GM03348 (cell line): ENCODE results near the gene WNT3A.

Experiments
- DNase-seq: peaks from one replicate; pipeline ENCODE4 v3.0.0; 2012; ENCODE audit warnings: low spot score

The WNT3A gene

DNA sequence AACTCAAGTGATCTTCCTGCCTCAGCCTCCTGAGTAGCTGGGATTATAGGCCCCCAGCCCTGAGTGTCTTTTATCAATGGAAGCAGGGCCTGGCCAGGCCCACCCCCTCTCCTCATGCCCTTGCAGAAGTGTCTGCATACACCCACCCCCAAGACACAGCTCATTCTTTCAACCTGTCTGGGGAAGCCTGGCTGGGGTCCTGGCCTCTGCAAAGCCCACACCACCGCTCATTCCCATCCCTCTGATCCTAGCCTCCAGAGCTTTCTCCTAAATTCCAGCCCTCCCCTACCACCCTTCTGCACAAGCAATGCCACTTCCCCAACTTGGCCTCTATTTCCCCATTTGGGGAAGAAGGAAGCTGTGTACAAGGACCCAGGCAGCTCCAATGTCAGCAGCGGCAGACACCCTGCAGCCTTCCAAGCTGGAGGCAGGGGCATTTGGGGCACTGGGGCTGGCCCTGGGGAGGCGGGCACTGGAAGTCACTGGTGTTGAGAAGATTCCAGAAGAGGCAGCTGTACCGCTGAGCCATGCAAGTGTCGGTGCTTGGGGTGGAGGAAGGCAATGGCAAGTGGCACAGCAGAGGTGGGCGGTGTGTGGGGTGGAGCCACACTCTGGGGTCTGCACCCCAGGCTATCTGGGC, 42.0 kb downstream of the WNT3A start:
- no peak for DNase-seq

DNA sequence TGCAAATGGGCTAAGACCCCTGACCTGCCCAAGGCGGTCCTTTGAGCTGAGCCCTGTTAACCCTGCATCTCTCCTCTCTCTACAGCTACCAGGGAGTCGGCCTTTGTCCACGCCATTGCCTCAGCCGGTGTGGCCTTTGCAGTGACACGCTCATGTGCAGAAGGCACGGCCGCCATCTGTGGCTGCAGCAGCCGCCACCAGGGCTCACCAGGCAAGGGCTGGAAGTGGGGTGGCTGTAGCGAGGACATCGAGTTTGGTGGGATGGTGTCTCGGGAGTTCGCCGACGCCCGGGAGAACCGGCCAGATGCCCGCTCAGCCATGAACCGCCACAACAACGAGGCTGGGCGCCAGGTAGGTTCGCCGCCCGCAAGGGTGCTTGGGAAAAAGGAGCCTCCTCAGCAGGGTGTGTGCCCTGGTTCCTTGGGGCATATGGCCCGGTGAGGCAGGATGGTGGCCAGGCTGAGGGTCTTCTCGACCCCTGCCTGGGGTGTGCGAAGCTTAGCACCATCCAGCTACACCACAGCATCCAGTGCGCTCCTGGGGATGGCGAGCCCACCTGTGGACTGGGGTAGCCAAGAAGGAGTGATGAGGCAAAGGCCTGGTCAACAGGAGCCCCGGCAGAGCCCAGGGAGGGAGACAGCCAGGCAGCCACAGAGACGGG, 43.9 kb downstream of the WNT3A start:
- DNase-seq, result no peak

DNA sequence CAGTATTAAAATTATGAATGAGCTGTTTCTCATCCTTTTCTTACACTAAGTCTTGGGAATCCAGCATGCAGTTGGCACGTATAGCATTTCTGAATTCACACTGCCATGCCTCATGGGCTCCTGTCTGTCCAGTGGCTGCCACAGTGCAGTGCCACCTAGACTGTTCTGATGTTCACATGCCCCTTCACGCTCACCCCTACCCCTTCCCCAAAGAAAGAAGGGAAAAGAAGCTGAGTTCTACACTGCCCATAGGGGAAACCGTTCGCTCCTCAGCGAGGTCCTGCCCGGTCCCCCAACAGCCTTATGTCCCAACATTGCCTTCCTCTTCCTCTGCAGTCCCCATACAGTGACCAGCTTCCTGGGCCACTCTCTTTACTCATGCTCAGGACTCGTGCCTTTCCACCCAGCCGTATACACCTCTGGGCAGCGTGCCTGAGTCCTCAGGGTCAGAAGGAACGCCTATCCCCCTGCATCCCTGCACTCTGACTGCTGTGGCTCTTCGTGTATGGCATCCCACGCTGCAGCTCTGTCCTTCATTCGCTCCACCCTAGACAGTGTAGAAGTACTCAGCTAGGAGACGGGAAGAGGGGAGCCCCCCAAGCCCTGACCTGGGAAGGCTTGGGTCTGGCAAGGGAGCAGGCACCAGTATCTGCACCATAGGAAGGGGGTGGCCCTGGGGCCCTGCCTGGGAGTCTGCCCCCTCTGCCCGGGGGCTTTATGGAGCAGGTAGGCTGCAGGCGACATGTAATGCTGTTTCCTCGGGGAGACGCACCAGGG, 51.6 kb downstream of the WNT3A start:
- DNase-seq, result no peak

DNA sequence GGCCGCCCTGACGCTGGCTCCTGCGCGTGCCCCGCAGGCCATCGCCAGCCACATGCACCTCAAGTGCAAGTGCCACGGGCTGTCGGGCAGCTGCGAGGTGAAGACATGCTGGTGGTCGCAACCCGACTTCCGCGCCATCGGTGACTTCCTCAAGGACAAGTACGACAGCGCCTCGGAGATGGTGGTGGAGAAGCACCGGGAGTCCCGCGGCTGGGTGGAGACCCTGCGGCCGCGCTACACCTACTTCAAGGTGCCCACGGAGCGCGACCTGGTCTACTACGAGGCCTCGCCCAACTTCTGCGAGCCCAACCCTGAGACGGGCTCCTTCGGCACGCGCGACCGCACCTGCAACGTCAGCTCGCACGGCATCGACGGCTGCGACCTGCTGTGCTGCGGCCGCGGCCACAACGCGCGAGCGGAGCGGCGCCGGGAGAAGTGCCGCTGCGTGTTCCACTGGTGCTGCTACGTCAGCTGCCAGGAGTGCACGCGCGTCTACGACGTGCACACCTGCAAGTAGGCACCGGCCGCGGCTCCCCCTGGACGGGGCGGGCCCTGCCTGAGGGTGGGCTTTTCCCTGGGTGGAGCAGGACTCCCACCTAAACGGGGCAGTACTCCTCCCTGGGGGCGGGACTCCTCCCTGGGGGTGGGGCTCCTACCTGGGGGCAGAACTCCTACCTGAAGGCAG, 52.3 kb downstream of the WNT3A start:
- no peak for DNase-seq

DNA sequence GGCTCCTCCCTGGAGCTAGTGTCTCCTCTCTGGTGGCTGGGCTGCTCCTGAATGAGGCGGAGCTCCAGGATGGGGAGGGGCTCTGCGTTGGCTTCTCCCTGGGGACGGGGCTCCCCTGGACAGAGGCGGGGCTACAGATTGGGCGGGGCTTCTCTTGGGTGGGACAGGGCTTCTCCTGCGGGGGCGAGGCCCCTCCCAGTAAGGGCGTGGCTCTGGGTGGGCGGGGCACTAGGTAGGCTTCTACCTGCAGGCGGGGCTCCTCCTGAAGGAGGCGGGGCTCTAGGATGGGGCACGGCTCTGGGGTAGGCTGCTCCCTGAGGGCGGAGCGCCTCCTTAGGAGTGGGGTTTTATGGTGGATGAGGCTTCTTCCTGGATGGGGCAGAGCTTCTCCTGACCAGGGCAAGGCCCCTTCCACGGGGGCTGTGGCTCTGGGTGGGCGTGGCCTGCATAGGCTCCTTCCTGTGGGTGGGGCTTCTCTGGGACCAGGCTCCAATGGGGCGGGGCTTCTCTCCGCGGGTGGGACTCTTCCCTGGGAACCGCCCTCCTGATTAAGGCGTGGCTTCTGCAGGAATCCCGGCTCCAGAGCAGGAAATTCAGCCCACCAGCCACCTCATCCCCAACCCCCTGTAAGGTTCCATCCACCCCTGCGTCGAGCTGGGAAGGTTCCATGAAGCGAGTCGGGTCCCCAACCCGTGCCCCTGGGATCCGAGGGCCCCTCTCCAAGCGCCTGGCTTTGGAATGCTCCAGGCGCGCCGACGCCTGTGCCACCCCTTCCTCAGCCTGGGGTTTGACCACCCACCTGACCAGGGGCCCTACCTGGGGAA, 53.0 kb downstream of the WNT3A start:
- DNase-seq, result peak; percentile 53

DNA sequence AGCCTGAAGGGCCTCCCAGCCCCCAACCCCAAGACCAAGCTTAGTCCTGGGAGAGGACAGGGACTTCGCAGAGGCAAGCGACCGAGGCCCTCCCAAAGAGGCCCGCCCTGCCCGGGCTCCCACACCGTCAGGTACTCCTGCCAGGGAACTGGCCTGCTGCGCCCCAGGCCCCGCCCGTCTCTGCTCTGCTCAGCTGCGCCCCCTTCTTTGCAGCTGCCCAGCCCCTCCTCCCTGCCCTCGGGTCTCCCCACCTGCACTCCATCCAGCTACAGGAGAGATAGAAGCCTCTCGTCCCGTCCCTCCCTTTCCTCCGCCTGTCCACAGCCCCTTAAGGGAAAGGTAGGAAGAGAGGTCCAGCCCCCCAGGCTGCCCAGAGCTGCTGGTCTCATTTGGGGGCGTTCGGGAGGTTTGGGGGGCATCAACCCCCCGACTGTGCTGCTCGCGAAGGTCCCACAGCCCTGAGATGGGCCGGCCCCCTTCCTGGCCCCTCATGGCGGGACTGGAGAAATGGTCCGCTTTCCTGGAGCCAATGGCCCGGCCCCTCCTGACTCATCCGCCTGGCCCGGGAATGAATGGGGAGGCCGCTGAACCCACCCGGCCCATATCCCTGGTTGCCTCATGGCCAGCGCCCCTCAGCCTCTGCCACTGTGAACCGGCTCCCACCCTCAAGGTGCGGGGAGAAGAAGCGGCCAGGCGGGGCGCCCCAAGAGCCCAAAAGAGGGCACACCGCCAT, 53.8 kb downstream of the WNT3A start:
- peak; percentile 56 for DNase-seq

DNA sequence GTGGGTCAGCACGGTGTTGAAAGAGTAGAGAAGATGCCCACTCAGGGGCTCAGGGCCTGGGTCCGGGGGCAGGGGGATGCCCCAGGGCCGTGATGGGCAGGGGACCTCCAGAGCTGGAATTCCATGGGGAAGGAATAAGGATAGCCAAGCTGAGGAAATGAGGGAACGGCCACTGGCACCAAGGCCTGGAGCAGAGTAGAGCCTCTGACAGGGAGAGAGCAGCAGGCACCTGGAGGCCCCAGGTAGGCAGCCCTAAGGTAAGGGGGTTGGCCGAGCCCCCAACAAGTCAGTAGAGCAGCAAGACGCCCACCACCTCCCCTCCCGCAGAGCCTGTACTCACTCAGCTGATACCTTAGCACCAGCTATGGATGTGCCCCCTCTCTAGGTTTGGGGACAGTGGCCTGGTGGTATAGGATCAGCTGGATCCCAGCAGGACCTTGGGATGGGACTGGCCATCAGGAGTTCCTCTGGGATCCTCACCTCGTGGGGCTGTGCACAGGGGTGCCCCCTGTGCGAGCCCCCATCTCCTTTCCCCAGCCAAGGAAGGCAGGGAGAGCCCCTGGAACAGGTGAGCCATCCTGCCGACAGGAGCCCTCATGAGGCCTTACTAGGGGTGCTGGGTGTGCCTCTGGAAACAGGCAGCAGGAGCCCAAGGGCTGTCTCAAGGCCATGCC, 54.8 kb downstream of the WNT3A start:
- DNase-seq, result no peak

DNA sequence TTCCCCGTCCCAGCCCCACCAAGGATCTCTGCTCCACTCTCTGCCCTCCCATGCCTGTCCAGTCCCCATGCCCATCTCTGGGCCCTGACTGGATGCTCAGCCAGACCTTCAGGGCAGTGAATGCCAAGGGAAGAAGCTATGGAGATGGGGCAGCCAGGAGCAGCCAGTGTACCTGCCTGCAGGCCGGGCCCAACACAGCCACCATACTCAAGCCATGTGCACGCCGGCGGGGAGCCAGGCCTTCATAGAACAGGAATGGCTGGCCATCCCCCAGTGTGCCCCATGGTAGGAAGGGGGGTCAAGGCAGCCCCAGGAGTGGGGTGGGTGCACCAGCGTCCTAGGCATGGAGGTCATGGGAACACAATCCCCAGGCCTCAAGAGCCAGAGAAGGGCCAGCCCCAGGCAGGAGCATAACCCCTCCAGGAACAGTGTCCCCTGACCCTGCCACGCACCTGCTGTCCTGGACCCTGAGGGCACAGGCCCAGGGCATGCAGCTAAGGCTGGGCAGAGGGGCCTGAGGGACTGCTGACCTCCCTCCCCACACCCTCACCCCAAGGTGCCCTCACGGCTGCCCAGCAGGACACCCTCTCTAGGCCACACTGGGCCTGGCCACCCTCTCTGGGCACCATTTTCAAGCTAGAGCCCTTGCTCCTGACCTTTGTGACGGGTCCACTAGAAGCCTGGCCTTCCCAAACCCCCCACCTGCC, 55.4 kb downstream of the WNT3A start:
- no peak for DNase-seq

DNA sequence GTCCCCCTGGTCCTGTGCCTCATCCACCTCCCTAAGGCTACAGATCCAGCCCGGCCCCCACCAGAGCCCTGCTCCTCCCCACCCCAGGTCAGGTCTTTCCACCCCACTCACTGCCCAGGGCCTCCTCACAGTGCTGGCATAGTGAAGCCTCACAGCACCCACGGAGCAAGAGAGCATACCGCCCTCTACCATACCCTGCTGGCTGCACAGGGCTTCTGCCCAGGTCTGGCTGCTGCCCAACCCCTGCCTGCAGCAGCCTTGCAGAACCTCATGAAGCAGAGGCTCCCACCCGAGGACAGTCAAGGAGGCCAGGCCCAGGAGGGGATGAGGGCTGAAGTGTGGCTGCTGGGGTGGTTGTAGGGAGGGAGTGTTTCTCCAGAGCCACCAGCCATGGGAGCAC, 56.0 kb downstream of the WNT3A start:
- DNase-seq, result no peak

DNA sequence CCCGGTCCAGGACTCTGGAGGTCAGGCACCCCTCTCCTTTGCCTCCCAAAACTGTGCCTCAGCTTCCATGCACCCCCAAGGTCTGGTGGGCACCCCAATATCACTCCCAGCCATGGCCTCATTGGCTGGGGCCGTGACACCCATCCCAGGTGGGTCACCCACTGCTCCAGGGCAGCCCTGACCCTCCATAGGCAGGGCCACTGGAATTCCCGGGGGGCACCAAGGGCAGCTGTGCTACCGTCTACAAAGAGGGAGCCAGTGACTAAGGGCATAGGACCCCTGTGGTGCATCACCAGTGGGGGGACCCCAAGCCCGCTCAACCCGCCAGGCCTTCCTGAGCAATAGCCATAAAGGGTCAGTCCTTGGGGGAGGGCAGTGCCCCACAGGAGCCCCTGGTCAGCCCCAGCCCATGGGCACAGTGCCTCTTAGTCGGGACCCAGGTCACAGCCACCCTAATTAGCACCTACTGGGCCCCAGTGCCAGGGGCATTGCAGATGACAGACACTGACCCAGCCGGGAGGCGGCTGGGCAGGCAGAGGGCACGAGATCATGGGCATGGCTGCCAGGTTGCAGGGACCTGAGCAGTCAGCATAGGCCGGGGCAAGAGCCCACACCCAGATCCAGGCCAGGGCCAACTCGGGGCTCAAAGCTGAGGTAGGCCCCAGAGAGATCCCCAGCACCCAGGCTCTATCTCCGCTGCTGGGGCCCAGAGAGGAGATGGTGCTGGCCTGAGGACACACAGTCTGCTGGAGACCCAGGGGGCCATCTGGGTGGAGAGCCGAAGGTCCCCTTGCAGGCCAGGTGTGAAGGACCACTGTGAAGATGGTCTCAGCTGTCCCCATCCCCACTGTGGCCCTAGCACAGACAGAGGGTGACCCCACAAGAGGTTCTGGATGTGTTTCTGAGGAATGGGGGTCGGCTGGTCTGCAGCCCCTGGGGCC, 56.7 kb downstream of the WNT3A start:
- DNase-seq, result no peak

DNA sequence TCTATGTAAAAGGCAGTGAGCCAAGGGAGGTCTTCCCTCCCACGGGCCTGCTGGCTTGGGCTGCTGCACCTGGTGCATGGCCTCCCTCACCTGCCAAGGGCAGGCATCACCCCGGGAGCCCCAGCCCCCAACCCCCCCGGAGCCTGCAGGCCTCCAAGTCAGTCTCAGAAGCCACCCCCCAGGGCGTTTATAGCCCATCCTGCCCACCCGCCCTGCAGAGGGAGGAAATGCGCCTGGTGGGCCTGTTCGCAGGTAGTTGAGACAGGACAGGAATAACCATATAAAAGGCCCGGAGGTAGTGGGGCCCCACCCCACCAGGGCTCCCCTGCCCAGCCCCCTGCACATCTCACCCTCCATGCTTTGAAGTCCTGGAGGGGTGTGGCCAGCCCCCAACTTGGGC, 57.5 kb downstream of the WNT3A start:
- DNase-seq, result no peak

DNA sequence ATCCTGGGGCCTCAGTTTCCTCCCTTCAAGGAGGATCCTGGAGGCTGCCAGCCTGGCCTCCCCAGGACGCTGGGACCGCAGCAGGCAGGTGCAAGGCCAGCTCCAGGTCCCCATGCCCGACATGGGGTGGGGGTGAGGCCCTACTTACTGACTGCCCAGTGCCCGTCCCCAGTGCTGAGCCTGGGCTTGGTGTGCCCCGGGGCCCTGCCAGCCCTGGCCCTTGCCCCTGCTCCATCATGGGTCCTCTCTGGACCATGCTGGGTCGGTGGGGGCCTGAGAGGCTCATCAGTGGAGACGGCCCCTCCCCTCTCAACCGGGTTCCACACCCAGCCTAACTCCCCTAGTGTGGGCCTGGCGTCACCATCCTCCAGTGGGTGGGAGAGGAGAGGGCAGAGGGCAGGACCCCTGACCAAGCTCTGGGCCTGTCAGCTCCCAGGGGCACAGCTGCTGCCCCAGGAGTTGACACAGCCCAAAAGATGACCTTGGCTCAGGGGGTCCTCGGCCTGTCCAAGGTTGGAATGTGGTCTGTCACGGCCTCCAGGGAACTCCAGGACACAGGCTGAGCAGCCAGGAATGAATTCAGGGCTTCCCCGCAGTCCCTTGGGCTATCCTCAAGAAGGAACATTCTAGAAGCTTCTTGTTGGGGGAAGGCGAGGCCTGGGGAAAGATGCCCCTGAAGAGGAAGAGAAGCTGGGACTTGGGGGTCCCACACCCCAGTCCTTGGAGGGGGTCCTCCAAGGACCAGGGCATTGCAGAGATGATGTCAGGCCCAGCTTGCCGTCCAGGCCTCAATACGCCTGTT, 58.1 kb downstream of the WNT3A start:
- no peak for DNase-seq

DNA sequence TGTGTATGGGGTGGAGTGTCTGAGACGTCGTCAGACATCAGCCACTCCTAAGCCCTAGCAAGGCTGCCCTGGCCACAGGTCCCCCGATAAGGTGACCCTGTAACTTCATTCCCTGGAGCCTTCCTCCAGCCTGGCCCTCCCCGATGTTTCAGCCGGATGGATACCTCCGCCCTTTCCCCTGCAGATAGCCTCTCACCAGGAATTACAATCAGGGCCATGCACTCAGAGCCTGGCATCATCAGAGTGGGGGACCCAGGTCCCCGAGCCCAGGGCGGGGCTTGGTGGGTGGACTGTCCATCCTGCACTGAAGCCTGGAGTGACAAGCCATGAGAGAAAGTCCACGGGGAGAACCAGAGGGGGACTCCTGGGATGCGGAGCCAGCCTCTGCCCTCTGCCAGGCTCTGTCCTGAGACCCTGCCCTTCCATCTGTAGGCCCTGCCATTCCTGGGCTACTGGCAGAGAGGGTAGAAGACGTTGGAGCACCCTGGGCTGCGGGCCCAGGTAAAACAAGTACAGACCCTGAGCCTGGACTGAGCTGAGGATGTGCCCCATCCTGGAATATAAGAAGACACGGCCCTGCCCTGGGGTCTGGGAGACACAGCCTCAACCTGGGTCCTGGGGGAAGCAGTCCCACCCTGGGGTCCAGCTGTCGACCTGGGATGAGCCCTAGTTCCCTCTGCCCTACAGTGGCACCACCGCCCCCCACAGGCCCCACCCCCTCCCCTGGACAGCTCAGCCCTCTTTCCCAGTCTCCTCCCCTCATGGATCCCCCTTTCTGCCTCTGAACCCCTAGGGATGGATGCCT, 58.9 kb downstream of the WNT3A start:
- no peak for DNase-seq

DNA sequence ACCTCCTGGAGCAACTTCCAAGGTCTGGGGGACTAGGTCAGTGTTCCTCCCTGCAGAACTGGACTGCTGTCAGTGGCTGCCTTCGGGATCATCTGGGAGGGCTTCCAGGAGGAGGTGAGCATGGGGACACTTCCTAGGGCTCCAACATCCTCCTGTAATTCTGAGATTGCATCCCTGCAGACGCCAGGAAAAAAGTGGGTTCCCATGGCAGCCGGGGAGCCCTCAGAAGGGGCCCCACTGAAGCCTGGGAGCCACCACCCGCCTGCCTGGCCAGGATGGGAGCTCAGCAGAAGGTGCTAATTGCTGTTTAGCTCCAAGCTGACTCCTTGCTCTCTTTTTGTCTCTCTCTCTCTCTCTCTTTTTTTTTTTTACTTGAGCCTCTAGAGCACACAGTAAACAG, 59.6 kb downstream of the WNT3A start:
- no peak for DNase-seq

DNA sequence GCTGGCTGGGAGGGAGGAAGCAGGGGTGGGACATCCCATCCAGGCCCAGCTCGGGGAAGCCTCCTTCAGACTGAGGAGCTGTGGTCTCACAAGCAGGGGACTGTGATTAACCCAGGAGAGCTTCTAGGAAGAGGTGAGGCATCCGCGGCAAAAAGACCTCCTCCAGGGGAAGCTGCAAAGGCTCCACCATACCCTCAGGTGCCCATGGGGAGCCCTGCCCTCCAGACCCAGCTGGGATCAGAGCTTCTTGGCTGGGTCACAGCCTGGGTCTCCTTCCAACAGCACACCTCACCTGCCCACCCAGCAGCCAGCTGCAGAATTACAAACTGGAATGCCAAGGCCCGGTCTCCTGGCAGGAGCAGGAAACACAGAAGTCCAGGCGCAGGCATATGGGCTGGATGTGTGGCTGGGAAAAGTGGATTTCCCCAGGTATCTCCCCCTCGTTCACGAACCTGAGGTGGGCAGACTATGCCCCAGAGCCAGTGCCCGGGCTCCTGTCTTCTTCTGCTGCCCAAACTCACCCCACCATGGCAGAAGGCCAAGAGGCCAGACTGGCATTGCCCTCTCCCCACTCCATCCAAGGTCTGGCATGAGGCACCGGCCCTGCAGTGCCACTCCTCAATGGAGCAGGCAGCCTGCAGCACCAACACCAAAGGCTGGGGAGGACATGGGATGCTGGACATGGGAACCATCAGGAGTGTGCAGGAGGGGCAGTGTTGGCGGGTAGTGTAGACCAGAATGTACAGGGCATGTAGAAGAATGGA, 60.3 kb downstream of the WNT3A start:
- no peak for DNase-seq

DNA sequence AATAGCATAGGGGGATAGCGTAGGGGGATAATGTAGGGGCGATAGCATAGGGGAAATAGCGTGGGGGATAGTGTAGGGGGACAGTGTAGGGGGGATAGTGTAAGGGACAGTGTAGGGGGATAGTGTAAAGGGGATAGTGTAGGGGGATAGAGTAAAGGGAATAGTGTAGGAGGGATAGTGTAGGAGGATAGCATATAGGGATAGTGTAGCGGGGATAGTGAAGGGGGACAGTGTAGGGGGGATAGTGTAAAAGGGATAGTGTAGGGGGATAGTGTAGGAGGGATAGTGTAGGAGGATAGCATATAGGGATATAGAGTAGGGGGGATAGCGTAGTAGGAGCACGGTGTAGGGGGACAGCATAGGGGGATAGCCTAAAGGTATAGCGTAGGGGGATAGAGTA, 61.6 kb downstream of the WNT3A start:
- no peak for DNase-seq
